ENCODE results near the gene TTLL5.

The TTLL5 gene

GRCh38 chr14:75626396-75626795 lies 34.6 kb upstream of the TTLL5 start:
- no peak for TF ChIP-seq CTCF (IDR thresholded peaks at IDR 0.05; ENCODE audit: low read depth, low read length)
- no peaks in the 10 kb centered on the region for H3K4me1 ChIP-seq
- H3K36me3 ChIP-seq, result no peaks in the 10 kb centered on the region
- no peaks in the 10 kb centered on the region for H3K9me3 ChIP-seq
- no peak overlapping the region for H3K4me3 ChIP-seq (ENCODE audit: low read depth, low read length)
- no peaks in the 10 kb centered on the region for H3K27me3 ChIP-seq
- DNase-seq, result no peak

GRCh38 chr14:75626863-75627262 lies 34.2 kb upstream of the TTLL5 start:
- Histone ChIP-seq H3K9me3 (no peaks in the 10 kb centered on the region), H3K4me3 (ENCODE audit: low read depth, low read length) (no peak overlapping the region), H3K36me3 (no peaks in the 10 kb centered on the region), H3K27me3 (no peaks in the 10 kb centered on the region), H3K4me1 (no peaks in the 10 kb centered on the region)
- no peak for DNase-seq
- TF ChIP-seq CTCF (IDR thresholded peaks at IDR 0.05; ENCODE audit: low read depth, low read length), result no peak

DNA sequence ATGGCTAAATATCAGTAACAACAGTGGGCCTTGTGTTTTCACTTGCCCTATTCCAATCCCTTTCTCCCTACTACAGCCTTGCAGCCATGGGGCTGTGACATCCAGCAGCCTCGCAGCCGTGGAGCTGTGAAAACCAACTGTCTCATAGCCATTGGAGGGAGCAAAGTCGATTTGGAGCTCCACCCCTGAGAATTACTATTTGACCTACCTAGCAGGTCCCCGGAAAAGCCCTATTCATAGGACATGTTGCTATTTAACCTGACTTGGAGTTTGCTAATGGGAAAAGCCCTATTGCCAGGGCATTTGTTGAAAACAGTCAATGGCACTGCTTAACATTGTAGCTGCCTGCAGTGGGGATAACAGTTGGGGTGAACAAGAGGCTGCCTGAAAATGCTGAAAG lies 33.6 kb upstream of the TTLL5 start:
- H3K4me1 ChIP-seq, result no peaks in the 10 kb centered on the region
- TF ChIP-seq CTCF (IDR thresholded peaks at IDR 0.05; ENCODE audit: low read depth, low read length), result no peak

DNA sequence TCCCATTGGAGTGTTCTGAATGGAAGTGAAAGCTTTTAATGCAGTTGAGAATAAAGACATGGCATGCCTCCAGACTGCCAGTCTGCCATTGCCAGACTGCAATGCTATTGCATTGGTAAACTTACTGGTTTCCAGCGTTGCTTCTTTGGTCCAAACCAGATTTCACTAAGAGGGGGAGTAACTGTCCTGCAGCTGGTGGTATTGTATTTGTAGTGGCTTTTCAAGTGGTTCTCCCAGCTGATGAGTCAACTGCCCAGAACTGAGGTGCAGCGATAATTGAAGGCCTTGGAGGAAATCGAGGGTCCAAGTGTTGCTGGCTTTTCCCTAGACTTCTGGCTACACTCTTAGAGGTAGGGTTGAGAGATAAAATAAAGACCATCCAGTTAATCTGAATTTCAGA lies 32.2 kb upstream of the TTLL5 start:
- Histone ChIP-seq H3K4me3 (ENCODE audit: low read depth, low read length) (no peak overlapping the region), H3K4me1 (no peaks in the 10 kb centered on the region), H3K36me3 (no peaks in the 10 kb centered on the region), H3K27me3 (no peaks in the 10 kb centered on the region), H3K9me3 (no peaks in the 10 kb centered on the region)
- no peak for TF ChIP-seq CTCF (IDR thresholded peaks at IDR 0.05; ENCODE audit: low read depth, low read length)
- no peak for DNase-seq

More for the DNA sequence above, 33.6 kb upstream of the TTLL5 start:
- DNase-seq, result no peak
- H3K4me3 ChIP-seq (ENCODE audit: low read depth, low read length), result no peak overlapping the region
- H3K9me3 ChIP-seq, result no peaks in the 10 kb centered on the region
- H3K27me3 ChIP-seq, result no peaks in the 10 kb centered on the region
- H3K36me3 ChIP-seq, result no peaks in the 10 kb centered on the region

DNA sequence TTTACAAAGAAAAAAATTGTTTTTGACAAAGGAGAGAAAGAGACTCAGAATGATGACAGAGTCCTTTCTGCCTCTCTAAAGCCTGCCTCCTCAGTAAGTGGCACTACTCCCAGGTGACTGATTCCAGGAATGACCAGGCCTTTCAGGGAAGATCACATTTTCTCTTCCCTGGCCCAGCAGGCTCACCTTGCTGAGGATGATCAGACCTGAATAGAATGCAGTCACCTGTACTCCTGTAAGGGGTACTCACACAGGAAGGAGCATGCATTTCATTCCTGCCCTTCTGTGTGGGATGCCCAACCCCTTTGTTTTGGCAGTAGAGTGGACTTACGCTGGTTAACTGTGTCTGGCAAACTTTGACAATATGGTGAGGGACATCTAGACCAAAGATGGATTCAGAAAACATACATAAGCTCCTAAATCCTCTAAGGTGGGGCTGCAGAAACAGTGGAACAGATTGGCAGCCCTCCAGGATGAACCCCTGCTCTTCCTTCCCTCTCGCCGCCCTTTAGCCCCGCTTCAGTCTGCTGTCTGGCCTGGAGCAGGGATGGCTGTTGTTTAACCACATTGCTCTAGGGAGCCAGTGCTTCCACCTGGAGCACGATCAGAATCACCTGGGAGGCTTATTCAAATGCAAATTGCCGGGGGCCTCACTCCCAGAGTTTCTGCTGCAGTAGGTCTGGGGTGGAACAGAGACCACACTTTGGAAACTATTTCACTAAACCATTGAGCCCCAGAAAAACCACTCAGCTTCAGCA lies 30.2 kb upstream of the TTLL5 start:
- DNase-seq, result no peak
- TF ChIP-seq CTCF (IDR thresholded peaks at IDR 0.05; ENCODE audit: low read depth, low read length), result no peak
- H3K4me3 ChIP-seq (ENCODE audit: low read depth, low read length), result no peak overlapping the region

DNA sequence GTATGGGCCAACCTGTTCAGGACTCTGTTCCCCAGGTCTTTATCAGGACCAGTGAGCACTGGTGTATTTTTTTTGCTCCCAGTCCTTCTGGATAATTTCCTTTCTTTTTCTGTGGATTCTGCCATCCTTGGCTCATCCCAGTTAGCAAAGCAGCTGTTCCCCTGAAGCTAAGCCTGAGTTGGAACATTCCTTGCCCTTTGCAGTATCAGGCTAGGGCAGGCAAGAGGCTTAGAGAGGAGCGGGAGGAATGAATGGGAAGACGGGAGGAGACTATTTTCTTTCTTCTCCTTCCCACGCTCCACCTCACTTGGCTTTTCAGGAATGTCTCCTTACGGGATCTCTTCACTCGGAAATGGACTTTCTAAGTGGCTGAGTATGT lies 29.6 kb upstream of the TTLL5 start:
- DNase-seq, result no peak
- no peaks in the 10 kb centered on the region for H3K27me3 ChIP-seq
- H3K4me1 ChIP-seq, result peaks cover 2% of the 10 kb centered on the region
- no peak for TF ChIP-seq CTCF (IDR thresholded peaks at IDR 0.05; ENCODE audit: low read depth, low read length)
- H3K36me3 ChIP-seq, result no peaks in the 10 kb centered on the region
- no peaks in the 10 kb centered on the region for H3K9me3 ChIP-seq
- H3K4me3 ChIP-seq (ENCODE audit: low read depth, low read length), result no peak overlapping the region

More for the DNA sequence above, 30.2 kb upstream of the TTLL5 start:
- H3K4me1 ChIP-seq, result no peaks in the 10 kb centered on the region
- no peaks in the 10 kb centered on the region for H3K36me3 ChIP-seq
- H3K9me3 ChIP-seq, result no peaks in the 10 kb centered on the region
- no peaks in the 10 kb centered on the region for H3K27me3 ChIP-seq

Data from BE2C (cell line).